ENCODE results near the gene CITED4.

The CITED4 gene

DNA sequence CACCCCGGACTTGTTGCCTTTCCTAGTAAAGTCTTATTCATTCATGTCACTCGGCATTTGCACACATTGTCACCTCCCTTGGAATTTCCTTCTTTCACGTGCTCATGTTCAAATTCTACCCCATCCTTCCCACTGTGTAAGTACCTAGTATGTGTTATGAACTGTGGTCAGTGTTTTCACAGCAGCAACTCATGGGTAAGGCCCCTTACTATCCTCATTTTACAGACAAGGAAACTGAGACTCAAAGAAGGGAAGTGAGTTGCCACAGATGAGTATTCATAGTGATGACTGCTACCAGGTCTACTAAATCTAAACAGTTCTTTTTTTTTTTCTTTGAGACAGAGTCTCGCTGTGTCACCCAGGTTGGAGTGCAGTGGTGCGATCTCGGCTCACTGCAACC, 10.5 kb downstream of the CITED4 start:
- no peak overlapping the region for H3K4me3 ChIP-seq (ENCODE audit: low read length)
- H3K9me3 ChIP-seq (ENCODE audit: control insufficient read depth, low read length): no peaks in the 10 kb centered on the region
- no peak overlapping the region for H3K9ac ChIP-seq (ENCODE audit: low read length)
- H3K4me1 ChIP-seq (ENCODE audit: control insufficient read depth, insufficient read depth, low read length): peaks cover 2% of the 10 kb centered on the region
- no peaks in the 10 kb centered on the region for H3K36me3 ChIP-seq (ENCODE audit: control insufficient read depth, insufficient read depth, low read length, severe bottlenecking)
- DNase-seq (ENCODE audit: low read depth): no peak
- no peaks in the 10 kb centered on the region for H3K27me3 ChIP-seq (replicated peaks; ENCODE audit: control insufficient read depth, insufficient read depth, low read length)

GRCh38 chr1:40849801-40850592, 12.2 kb downstream of the CITED4 start:
- peaks cover 2% of the 10 kb centered on the region for H3K4me1 ChIP-seq (ENCODE audit: control insufficient read depth, insufficient read depth, low read length)
- H3K4me3 ChIP-seq (ENCODE audit: low read length): no peak overlapping the region
- DNase-seq (ENCODE audit: low read depth): peak; percentile 80
- no peaks in the 10 kb centered on the region for H3K9me3 ChIP-seq (ENCODE audit: control insufficient read depth, low read length)
- no peaks in the 10 kb centered on the region for H3K27me3 ChIP-seq (replicated peaks; ENCODE audit: control insufficient read depth, insufficient read depth, low read length)
- peak overlapping the region; percentile 13 for H3K9ac ChIP-seq (ENCODE audit: low read length)
- H3K36me3 ChIP-seq (ENCODE audit: control insufficient read depth, insufficient read depth, low read length, severe bottlenecking): no peaks in the 10 kb centered on the region

- no peaks in the 10 kb centered on the region for H3K9me3 ChIP-seq (ENCODE audit: control insufficient read depth, low read length)
- no peaks in the 10 kb centered on the region for H3K36me3 ChIP-seq (ENCODE audit: control insufficient read depth, insufficient read depth, low read length, severe bottlenecking)
- no peak overlapping the region for H3K9ac ChIP-seq (ENCODE audit: low read length)
- peaks cover under 1% of the 10 kb centered on the region for H3K27me3 ChIP-seq (replicated peaks; ENCODE audit: control insufficient read depth, insufficient read depth, low read length)
- DNase-seq (ENCODE audit: low read depth): peak; percentile 85
- H3K4me1 ChIP-seq (ENCODE audit: control insufficient read depth, insufficient read depth, low read length): peaks cover 2% of the 10 kb centered on the region
- H3K4me3 ChIP-seq (ENCODE audit: low read length): no peak overlapping the region
Measured at GRCh38 chr1:40848530-40849189, 13.5 kb downstream of the CITED4 start.

DNA sequence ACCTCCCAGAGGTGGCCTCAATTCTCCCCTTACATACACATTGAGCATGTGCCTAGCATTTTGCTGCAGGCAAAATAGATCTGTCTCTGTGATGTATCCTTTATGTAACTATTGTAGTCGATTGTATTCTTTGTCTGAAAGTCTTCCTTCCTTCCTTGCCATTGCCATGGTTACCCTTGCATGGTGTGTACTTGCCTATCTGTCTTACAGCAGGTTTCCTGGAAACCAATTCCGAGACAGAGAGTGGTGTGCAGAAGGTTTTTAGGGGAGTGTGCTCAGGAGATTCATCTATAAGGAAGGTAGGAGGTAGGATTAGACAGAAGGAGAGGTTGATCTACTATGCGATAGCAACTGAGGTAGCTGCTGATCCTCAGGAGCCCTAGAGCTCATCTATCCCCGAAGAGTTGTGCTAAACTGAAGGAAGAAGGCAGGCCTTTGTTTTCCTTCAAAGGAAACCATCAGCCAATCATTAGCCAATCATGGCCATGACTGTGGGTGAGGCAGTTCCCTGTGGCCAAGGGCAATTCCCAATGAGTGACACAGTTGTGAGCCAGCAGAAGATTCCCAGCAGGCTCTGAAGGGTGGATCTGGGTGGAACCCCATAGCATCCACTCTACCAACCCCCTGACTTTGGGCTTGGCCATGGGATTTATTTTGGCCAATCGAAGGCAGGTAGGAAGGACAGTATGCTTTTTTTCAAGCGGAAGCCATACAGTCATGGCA, 15.0 kb downstream of the CITED4 start:
- DNase-seq (ENCODE audit: low read depth): no peak
- no peaks in the 10 kb centered on the region for H3K4me1 ChIP-seq (ENCODE audit: control insufficient read depth, insufficient read depth, low read length)
- H3K9me3 ChIP-seq (ENCODE audit: control insufficient read depth, low read length): peaks cover 9% of the 10 kb centered on the region
- no peaks in the 10 kb centered on the region for H3K36me3 ChIP-seq (ENCODE audit: control insufficient read depth, insufficient read depth, low read length, severe bottlenecking)
- H3K4me3 ChIP-seq (ENCODE audit: low read length): no peak overlapping the region
- peaks cover 5% of the 10 kb centered on the region for H3K27me3 ChIP-seq (replicated peaks; ENCODE audit: control insufficient read depth, insufficient read depth, low read length)
- H3K9ac ChIP-seq (ENCODE audit: low read length): no peak overlapping the region

DNA sequence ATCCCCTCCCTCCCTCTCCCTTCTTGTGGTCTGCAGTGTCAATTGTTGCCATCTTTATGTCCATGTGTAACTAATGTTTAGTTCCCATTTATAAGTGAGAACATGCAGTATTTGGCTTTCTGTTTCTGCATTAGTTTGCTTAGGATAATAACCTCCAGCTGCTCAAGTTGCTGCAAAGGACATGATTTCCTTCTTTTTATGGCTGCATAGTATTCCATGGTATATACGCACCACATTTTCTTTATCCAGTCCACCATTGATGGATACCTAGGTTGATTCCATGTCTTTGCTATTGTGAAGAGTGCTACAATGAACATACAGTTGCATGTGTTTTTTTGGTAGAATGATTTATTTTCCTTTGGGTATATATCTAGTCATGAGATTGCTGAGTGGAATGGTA, 16.3 kb downstream of the CITED4 start:
- Histone ChIP-seq H3K4me1 (ENCODE audit: control insufficient read depth, insufficient read depth, low read length) (no peaks in the 10 kb centered on the region), H3K4me3 (ENCODE audit: low read length) (no peak overlapping the region), H3K27me3 (replicated peaks; ENCODE audit: control insufficient read depth, insufficient read depth, low read length) (peaks cover 11% of the 10 kb centered on the region), H3K9ac (ENCODE audit: low read length) (no peak overlapping the region), H3K9me3 (ENCODE audit: control insufficient read depth, low read length) (peaks cover 9% of the 10 kb centered on the region), H3K36me3 (ENCODE audit: control insufficient read depth, insufficient read depth, low read length, severe bottlenecking) (no peaks in the 10 kb centered on the region)
- no peak for DNase-seq (ENCODE audit: low read depth)

- Histone ChIP-seq H3K9me3 (ENCODE audit: control insufficient read depth, low read length) (peaks cover 9% of the 10 kb centered on the region), H3K4me3 (ENCODE audit: low read length) (no peak overlapping the region), H3K27me3 (replicated peaks; ENCODE audit: control insufficient read depth, insufficient read depth, low read length) (peaks cover 17% of the 10 kb centered on the region), H3K9ac (ENCODE audit: low read length) (no peak overlapping the region), H3K36me3 (ENCODE audit: control insufficient read depth, insufficient read depth, low read length, severe bottlenecking) (no peaks in the 10 kb centered on the region), H3K4me1 (ENCODE audit: control insufficient read depth, insufficient read depth, low read length) (no peaks in the 10 kb centered on the region)
- no peak for DNase-seq (ENCODE audit: low read depth)
Measured at GRCh38 chr1:40844887-40845878, 17.0 kb downstream of the CITED4 start.

GRCh38 chr1:40844079-40844478, 18.1 kb downstream of the CITED4 start:
- Histone ChIP-seq H3K9ac (ENCODE audit: low read length) (no peak overlapping the region), H3K4me1 (ENCODE audit: control insufficient read depth, insufficient read depth, low read length) (no peaks in the 10 kb centered on the region), H3K9me3 (ENCODE audit: control insufficient read depth, low read length) (peaks cover 9% of the 10 kb centered on the region), H3K4me3 (ENCODE audit: low read length) (no peak overlapping the region), H3K36me3 (ENCODE audit: control insufficient read depth, insufficient read depth, low read length, severe bottlenecking) (no peaks in the 10 kb centered on the region), H3K27me3 (replicated peaks; ENCODE audit: control insufficient read depth, insufficient read depth, low read length) (peaks cover 17% of the 10 kb centered on the region)
- no peak for DNase-seq (ENCODE audit: low read depth)

- Histone ChIP-seq H3K36me3 (ENCODE audit: control insufficient read depth, insufficient read depth, low read length, severe bottlenecking) (no peaks in the 10 kb centered on the region), H3K4me1 (ENCODE audit: control insufficient read depth, insufficient read depth, low read length) (no peaks in the 10 kb centered on the region), H3K9me3 (ENCODE audit: control insufficient read depth, low read length) (peaks cover 9% of the 10 kb centered on the region), H3K27me3 (replicated peaks; ENCODE audit: control insufficient read depth, insufficient read depth, low read length) (peaks cover 17% of the 10 kb centered on the region), H3K4me3 (ENCODE audit: low read length) (no peak overlapping the region), H3K9ac (ENCODE audit: low read length) (no peak overlapping the region)
- no peak for DNase-seq (ENCODE audit: low read depth)
Measured at GRCh38 chr1:40842691-40843090, 19.5 kb downstream of the CITED4 start.

- peaks cover 21% of the 10 kb centered on the region for H3K27me3 ChIP-seq (replicated peaks; ENCODE audit: control insufficient read depth, insufficient read depth, low read length)
- H3K4me3 ChIP-seq (ENCODE audit: low read length): no peak overlapping the region
- H3K4me1 ChIP-seq (ENCODE audit: control insufficient read depth, insufficient read depth, low read length): no peaks in the 10 kb centered on the region
- no peaks in the 10 kb centered on the region for H3K36me3 ChIP-seq (ENCODE audit: control insufficient read depth, insufficient read depth, low read length, severe bottlenecking)
- no peak overlapping the region for H3K9ac ChIP-seq (ENCODE audit: low read length)
- DNase-seq (ENCODE audit: low read depth): no peak
- H3K9me3 ChIP-seq (ENCODE audit: control insufficient read depth, low read length): peaks cover 9% of the 10 kb centered on the region
Measured at GRCh38 chr1:40842207-40842606, 20.0 kb downstream of the CITED4 start.

DNA sequence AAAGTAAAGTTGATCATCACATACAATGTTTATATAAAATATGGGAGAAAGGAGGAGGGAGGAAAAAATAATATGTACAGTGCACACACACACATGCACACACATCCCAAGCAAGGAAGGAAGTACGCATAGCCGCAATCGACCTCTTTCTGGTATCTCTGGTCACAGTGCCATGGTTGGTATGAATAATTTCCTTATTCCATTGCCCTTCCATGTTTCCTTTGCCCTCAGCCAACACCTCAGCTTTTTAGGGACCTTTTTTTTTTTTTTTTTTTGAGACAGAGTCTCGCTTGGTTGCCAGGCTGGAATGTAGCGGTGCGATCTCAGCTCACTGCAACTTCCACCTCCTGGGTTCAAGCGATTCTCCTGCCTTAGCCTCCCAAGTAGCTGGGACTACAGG, 20.6 kb downstream of the CITED4 start:
- H3K4me3 ChIP-seq (ENCODE audit: low read length): no peak overlapping the region
- H3K27me3 ChIP-seq (replicated peaks; ENCODE audit: control insufficient read depth, insufficient read depth, low read length): peaks cover 25% of the 10 kb centered on the region
- no peaks in the 10 kb centered on the region for H3K4me1 ChIP-seq (ENCODE audit: control insufficient read depth, insufficient read depth, low read length)
- DNase-seq (ENCODE audit: low read depth): no peak
- H3K9me3 ChIP-seq (ENCODE audit: control insufficient read depth, low read length): peaks cover 9% of the 10 kb centered on the region
- H3K36me3 ChIP-seq (ENCODE audit: control insufficient read depth, insufficient read depth, low read length, severe bottlenecking): no peaks in the 10 kb centered on the region
- no peak overlapping the region for H3K9ac ChIP-seq (ENCODE audit: low read length)

All from adipocyte (in vitro differentiated cells).